Nephron progenitor cell (in vitro differentiated cells): Measurements from ENCODE around the gene BICD1.

Source experiments
- DNase-seq: peaks from one replicate; pipeline ENCODE4 v3.0.0; 2021
- H3K27ac Mint-ChIP-seq: 2 replicates; pipeline ENCODE4 v1.8.0; 2021; ENCODE audit warnings: mild to moderate bottlenecking, moderate library complexity, mixed read lengths
- H3K27me3 Mint-ChIP-seq: 2 replicates; pipeline ENCODE4 v1.8.0; 2021; ENCODE audit warnings: mild to moderate bottlenecking, low read depth, mixed read lengths; ENCODE audit not compliant: poor library complexity
- H3K36me3 Mint-ChIP-seq: 2 replicates; pipeline ENCODE4 v1.8.0; 2021; ENCODE audit warnings: low read depth, mixed read lengths
- H3K4me1 Mint-ChIP-seq: 2 replicates; pipeline ENCODE4 v1.8.0; 2021; ENCODE audit warnings: mixed read lengths
- H3K4me3 Mint-ChIP-seq: 2 replicates; pipeline ENCODE4 v1.8.0; 2021; ENCODE audit warnings: mild to moderate bottlenecking, moderate library complexity, mixed read lengths
- H3K9me3 Mint-ChIP-seq: 2 replicates; pipeline ENCODE4 v1.8.0; 2021; ENCODE audit warnings: mild to moderate bottlenecking, moderate library complexity, mixed read lengths
- TF ChIP-seq, protein P1 (sequence below): fragments of 200-600 bp; sonication (generic); IDR thresholded peaks from 2 replicates; pipeline ENCODE4 v1.5.0; 2021; ENCODE audit warnings: antibody characterized with exemption

Gene BICD1

DNA sequence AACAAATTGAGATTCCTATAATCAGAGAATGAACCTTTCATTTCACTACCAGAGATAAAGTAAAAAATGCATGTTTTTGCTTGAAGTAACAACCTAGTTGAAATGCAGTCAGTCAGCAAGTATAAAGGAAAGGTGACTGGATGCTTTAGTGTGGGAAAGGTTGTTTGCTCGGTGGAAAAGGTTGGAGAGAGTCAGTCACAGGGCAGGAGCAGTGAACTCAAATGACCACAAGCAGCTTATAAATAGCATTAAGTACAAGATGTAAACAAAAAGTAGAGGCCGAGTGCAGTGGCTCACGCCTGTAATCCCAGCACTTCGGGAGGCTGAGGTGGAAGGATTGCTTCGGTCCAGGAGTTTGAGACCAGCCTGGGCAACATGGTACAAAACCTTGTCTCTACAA lies 194.6 kb downstream of the BICD1 start:
- H3K9me3 Mint-ChIP-seq, result peaks cover 9% of the 10 kb centered on the region
- peak overlapping the region; percentile 46 for H3K27ac Mint-ChIP-seq
- TF ChIP-seq, protein P1, sequence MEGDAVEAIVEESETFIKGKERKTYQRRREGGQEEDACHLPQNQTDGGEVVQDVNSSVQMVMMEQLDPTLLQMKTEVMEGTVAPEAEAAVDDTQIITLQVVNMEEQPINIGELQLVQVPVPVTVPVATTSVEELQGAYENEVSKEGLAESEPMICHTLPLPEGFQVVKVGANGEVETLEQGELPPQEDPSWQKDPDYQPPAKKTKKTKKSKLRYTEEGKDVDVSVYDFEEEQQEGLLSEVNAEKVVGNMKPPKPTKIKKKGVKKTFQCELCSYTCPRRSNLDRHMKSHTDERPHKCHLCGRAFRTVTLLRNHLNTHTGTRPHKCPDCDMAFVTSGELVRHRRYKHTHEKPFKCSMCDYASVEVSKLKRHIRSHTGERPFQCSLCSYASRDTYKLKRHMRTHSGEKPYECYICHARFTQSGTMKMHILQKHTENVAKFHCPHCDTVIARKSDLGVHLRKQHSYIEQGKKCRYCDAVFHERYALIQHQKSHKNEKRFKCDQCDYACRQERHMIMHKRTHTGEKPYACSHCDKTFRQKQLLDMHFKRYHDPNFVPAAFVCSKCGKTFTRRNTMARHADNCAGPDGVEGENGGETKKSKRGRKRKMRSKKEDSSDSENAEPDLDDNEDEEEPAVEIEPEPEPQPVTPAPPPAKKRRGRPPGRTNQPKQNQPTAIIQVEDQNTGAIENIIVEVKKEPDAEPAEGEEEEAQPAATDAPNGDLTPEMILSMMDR, result no peak
- no peaks in the 10 kb centered on the region for H3K27me3 Mint-ChIP-seq
- no peak overlapping the region for H3K4me3 Mint-ChIP-seq
- DNase-seq, result no peak
- H3K36me3 Mint-ChIP-seq, result peaks cover 56% of the 10 kb centered on the region
- H3K4me1 Mint-ChIP-seq, result peaks cover 18% of the 10 kb centered on the region

DNA sequence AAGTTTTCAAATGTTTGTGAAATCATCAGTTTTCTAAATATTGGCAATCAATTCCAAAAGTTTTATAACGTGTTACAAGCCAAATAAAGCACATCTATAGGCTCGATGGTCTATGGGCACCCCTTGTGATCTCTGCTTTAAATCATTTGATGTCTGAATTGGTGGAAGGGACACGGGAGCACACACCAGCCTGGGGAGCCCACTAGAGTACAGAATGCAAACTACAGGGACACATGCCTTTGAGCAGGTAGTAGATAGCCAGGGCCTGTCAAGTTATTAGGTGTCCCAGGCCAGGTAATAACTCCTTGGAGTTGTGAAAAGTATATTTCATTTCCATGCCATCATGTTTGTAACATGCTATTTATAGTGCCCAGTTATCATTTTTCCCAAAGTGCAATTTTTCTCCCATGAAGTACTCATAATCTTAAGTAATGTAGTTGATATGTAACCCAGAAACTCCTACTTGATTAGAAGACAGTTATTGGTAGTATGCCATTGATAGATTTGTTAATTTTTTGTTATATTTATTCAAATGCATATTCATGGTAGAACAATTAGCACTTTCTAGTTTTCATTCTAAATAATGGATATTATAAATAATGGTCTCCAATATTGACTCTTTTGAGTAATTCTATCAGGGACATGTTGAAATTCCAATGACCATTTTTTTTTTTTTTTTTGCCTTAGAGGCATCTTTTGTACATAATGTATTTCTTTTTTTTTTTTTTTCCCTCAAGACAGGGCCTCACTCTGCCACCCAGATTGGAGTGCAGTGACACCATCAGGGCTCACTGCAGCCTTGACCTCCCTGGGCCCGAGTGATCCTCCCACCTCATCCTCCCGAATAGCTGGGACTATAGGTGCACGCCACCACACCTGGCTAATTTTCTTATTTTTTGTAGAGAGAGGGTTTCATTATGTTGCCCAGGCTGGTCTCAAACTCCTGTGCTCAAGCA lies 195.8 kb downstream of the BICD1 start:
- Mint-ChIP-seq H3K27ac (no peak overlapping the region), H3K27me3 (no peaks in the 10 kb centered on the region), H3K4me3 (no peak overlapping the region), H3K9me3 (peaks cover 9% of the 10 kb centered on the region), H3K36me3 (peaks cover 63% of the 10 kb centered on the region), H3K4me1 (peaks cover 22% of the 10 kb centered on the region)
- no peak for DNase-seq
- TF ChIP-seq, protein P1, result no peak

DNA sequence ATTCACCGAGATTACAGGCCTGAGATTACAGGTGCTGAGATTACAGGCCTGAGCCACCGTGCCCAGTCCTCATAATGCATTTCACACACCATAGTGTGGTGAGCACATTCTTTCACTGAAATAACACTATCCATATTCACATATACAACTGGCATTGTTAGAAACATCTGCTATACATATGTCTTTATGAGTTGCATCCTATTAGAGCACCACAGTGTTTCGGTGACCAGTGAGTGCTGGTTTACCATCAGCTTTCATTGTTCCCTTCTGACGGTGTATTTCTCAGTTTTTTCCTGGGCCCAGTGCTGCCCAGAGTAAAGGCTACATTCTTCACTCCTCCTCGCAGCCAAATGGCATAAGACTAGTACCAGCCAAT lies 196.5 kb downstream of the BICD1 start:
- peaks cover 9% of the 10 kb centered on the region for H3K9me3 Mint-ChIP-seq
- DNase-seq, result no peak
- no peak overlapping the region for H3K4me3 Mint-ChIP-seq
- peaks cover 64% of the 10 kb centered on the region for H3K36me3 Mint-ChIP-seq
- H3K4me1 Mint-ChIP-seq, result peaks cover 28% of the 10 kb centered on the region
- TF ChIP-seq, protein P1, result no peak
- no peak overlapping the region for H3K27ac Mint-ChIP-seq
- H3K27me3 Mint-ChIP-seq, result no peaks in the 10 kb centered on the region

DNA sequence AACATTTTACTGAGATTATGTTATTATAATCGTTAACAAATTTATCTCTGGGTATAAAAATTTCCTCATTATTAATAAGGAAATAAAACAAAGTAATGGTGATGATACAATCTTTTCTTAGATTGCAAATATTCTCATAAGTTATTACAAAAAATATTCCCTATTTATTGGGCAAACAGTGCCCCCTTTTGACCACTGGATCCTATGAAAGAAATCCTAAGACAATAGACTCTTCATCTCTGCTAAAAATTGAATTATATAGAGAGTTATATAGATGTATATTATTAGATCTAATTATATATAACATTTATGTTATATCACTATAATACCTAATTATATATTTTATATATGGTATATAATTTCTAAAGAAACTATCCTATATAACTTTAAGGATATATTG lies 198.5 kb downstream of the BICD1 start:
- Mint-ChIP-seq H3K4me1 (peaks cover 40% of the 10 kb centered on the region), H3K27ac (no peak overlapping the region), H3K36me3 (peaks cover 54% of the 10 kb centered on the region), H3K9me3 (peaks cover 9% of the 10 kb centered on the region), H3K27me3 (no peaks in the 10 kb centered on the region), H3K4me3 (no peak overlapping the region)
- TF ChIP-seq, protein P1, result no peak
- DNase-seq, result no peak

DNA sequence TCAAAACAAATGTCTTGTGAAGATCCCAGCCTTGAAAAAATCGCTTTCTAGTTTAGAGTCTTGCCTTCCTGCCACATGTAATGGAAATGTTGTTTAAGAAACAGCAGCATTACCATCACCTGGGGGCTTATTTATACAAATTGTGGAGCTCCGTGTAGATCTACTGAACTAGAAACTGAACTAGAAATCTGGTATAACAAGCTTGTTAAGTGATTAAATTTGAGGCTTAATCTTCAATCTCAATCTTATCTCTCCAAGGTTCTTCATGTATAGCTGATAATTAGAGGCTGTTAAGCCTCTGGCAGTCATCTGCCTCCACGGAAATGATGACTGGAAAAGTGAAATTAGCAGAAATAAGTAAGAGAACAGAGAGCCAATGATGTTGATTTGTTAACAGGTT lies 200.7 kb downstream of the BICD1 start:
- peaks cover 50% of the 10 kb centered on the region for H3K4me1 Mint-ChIP-seq
- no peak for DNase-seq

More for the DNA sequence above, 200.7 kb downstream of the BICD1 start:
- Mint-ChIP-seq H3K36me3 (peaks cover 41% of the 10 kb centered on the region), H3K27ac (peak overlapping the region; percentile 30), H3K4me3 (no peak overlapping the region), H3K27me3 (no peaks in the 10 kb centered on the region), H3K9me3 (no peaks in the 10 kb centered on the region)
- TF ChIP-seq, protein P1, result no peak
